Dendritic cell treated with granulocyte-macrophage colony-stimulating factor and Interleukin-4, amounts not matched to agents 40 ng/mL and 50 ng/mL, for 4 days (primary cell): Measurements from ENCODE around the gene F13A1.

Experiments
- H3K27ac Mint-ChIP-seq: one replicate; pipeline ENCODE4 v1.8.0; 2022; ENCODE audit warnings: mild to moderate bottlenecking, mixed read lengths
- H3K27me3 Mint-ChIP-seq: one replicate; pipeline ENCODE4 v1.8.0; 2022; ENCODE audit warnings: mild to moderate bottlenecking, mixed read lengths
- H3K36me3 Mint-ChIP-seq: one replicate; pipeline ENCODE4 v1.8.0; 2022; ENCODE audit warnings: low read depth, mixed read lengths
- H3K4me1 Mint-ChIP-seq: one replicate; pipeline ENCODE4 v1.8.0; 2022; ENCODE audit warnings: low read depth, mixed read lengths
- H3K4me3 Mint-ChIP-seq: one replicate; pipeline ENCODE4 v1.8.0; 2022; ENCODE audit warnings: mild to moderate bottlenecking, moderate library complexity, mixed read lengths
- H3K9me3 Mint-ChIP-seq: one replicate; pipeline ENCODE4 v1.8.0; 2022; ENCODE audit warnings: mixed read lengths
- intact Hi-C: fragments of 100-400 bp; cut with micrococcal nuclease; formaldehyde crosslinking; loops from one replicate; pipeline ENCODE4 v1.15.0; 2022

Gene F13A1

GRCh38 chr6:6121943-6122342, 198.5 kb downstream of the F13A1 start:
- no peak overlapping the region for H3K27ac Mint-ChIP-seq
- peaks cover 14% of the 10 kb centered on the region for H3K27me3 Mint-ChIP-seq
- peaks cover under 1% of the 10 kb centered on the region for H3K4me1 Mint-ChIP-seq
- intact Hi-C loops: no loop called here
- peaks cover 28% of the 10 kb centered on the region for H3K9me3 Mint-ChIP-seq
- H3K4me3 Mint-ChIP-seq: no peak overlapping the region
- H3K36me3 Mint-ChIP-seq: no peaks in the 10 kb centered on the region

GRCh38 chr6:6105472-6106036, 214.9 kb downstream of the F13A1 start:
- intact Hi-C loops: no loop called here
- H3K27me3 Mint-ChIP-seq: peaks cover 48% of the 10 kb centered on the region

More at GRCh38 chr6:6105472-6106036, 214.9 kb downstream of the F13A1 start:
- no peaks in the 10 kb centered on the region for H3K36me3 Mint-ChIP-seq
- H3K4me3 Mint-ChIP-seq: no peak overlapping the region
- no peak overlapping the region for H3K27ac Mint-ChIP-seq
- no peaks in the 10 kb centered on the region for H3K9me3 Mint-ChIP-seq
- no peaks in the 10 kb centered on the region for H3K4me1 Mint-ChIP-seq
